ENCODE measurements around the gene CFAP46. TPM values are rescaled to one million over a fixed set of nuclear protein-coding genes. Genes with fewer than 3 reads are reported as not detected.
A peak's percentile ranks its signal among the peaks of the same experiment; 100 is the strongest.

Gene CFAP46
- total and polyA plus RNA-seq, 2 donors (not counting 1 experiment from before 2014, with no cell fraction given): 0.07 TPM; not detected in 1

- H3K9me3 ChIP-seq (ENCODE audit: control extremely low read depth in 1 of 3, control insufficient read depth in 2 of 3, insufficient read depth in 1 of 3, low read length in 2 of 3): peaks cover 0 to 33% (median 0%) of the 10 kb centered on the region in 3 donors
- ChIA-PET CTCF (no interaction called here), POLR2A (no interaction called here)
- H3K27me3 ChIP-seq (replicated peaks in 1 of 4; ENCODE audit: control extremely low read depth in 1 of 4, control insufficient read depth in 3 of 4, insufficient read depth in 4 of 4, low read length in 3 of 4): peaks cover 0 to 21% (median 3%) of the 10 kb centered on the region in 4 experiments
- Mint-ChIP-seq H3K27me3 (peaks cover 12% of the 10 kb centered on the region), H3K4me3 (peak overlapping the region; percentile 59), H3K27ac (no peak overlapping the region), H3K4me1 (peaks cover 9% of the 10 kb centered on the region), H3K9me3 (ENCODE audit: insufficient read depth) (no peaks in the 10 kb centered on the region)
- no peak for DNase-seq
- no peak overlapping the region for H2AFZ ChIP-seq (ENCODE audit: insufficient read depth, low read depth, low read length, poor library complexity, severe bottlenecking)
- H4K20me1 ChIP-seq (ENCODE audit: control insufficient read depth, insufficient read depth, low read length, poor library complexity, severe bottlenecking): peaks cover 6% of the 10 kb centered on the region
- H3K36me3 ChIP-seq (replicated peaks in 1 of 2; ENCODE audit: control extremely low read depth in 1 of 2, control insufficient read depth in 1 of 2, extremely low read depth in 1 of 2, insufficient read depth in 2 of 2, low read length in 1 of 2): peaks cover 0 to 15% of the 10 kb centered on the region in 2 experiments
- H3K27ac ChIP-seq (ENCODE audit: low read length in 2 of 2): no peak overlapping the region
- no peak overlapping the region for H3K4me2 ChIP-seq (replicated peaks; ENCODE audit: low read depth, low read length, poor library complexity, severe bottlenecking)
- ATAC-seq (ENCODE audit: low read depth): no peak
- H3K4me3 ChIP-seq (ENCODE audit: control extremely low read depth in 1 of 5, extremely low read depth in 1 of 5, insufficient read depth in 1 of 5, low read depth in 2 of 5, low read length in 4 of 5): no peak overlapping the region
- no peak overlapping the region for H3K9ac ChIP-seq (ENCODE audit: low read length)
- 93% methylated on average over 24 of the region's 30 CpGs for WGBS (ENCODE audit: insufficient coverage)
- intact Hi-C loops (cut with micrococcal nuclease): no loop called here
- no peaks in the 10 kb centered on the region for H3K79me2 ChIP-seq (ENCODE audit: control insufficient read depth, insufficient read depth, low read length)
- peaks cover 3 to 25% of the 10 kb centered on the region in 2 donors for H3K4me1 ChIP-seq (ENCODE audit: control insufficient read depth in 2 of 2, insufficient read depth in 2 of 2, low read length in 2 of 2)
- TF ChIP-seq EZH2 (IDR thresholded peaks at IDR 0.05; ENCODE audit: borderline replicate concordance, insufficient read depth, low read depth, low read length, poor library complexity, severe bottlenecking): no peak
- TF ChIP-seq CTCF (IDR thresholded peaks at IDR 0.05): no peak
Measured at GRCh38 chr10:132783165-132783939, 159.0 kb downstream of the CFAP46 start.

- intact Hi-C loops (cut with micrococcal nuclease): no loop called here
- peaks cover 9% of the 10 kb centered on the region for H3K4me1 Mint-ChIP-seq
Measured at GRCh38 chr10:132781556-132781955, 160.8 kb downstream of the CFAP46 start.

More at GRCh38 chr10:132781556-132781955, 160.8 kb downstream of the CFAP46 start:
- H3K4me3 ChIP-seq (ENCODE audit: control extremely low read depth in 1 of 5, extremely low read depth in 1 of 5, insufficient read depth in 1 of 5, low read depth in 2 of 5, low read length in 4 of 5): no peak overlapping the region
- peaks cover 12% of the 10 kb centered on the region for H3K27me3 Mint-ChIP-seq
- ChIA-PET POLR2A (no interaction called here), CTCF (no interaction called here)
- ATAC-seq (ENCODE audit: low read depth) (no peak), DNase-seq (no peak)
- H3K4me1 ChIP-seq (ENCODE audit: control insufficient read depth in 2 of 2, insufficient read depth in 2 of 2, low read length in 2 of 2): peaks cover 3 to 16% of the 10 kb centered on the region in 2 donors
- no peaks in the 10 kb centered on the region for H3K9me3 Mint-ChIP-seq (ENCODE audit: insufficient read depth)
- H3K27me3 ChIP-seq (replicated peaks in 1 of 4; ENCODE audit: control extremely low read depth in 1 of 4, control insufficient read depth in 3 of 4, insufficient read depth in 4 of 4, low read length in 3 of 4): peaks cover 0 to 13% (median 3%) of the 10 kb centered on the region in 4 experiments
- H4K20me1 ChIP-seq (ENCODE audit: control insufficient read depth, insufficient read depth, low read length, poor library complexity, severe bottlenecking): peaks cover 11% of the 10 kb centered on the region
- 98% methylated on average over 20 of the region's 20 CpGs for WGBS (ENCODE audit: insufficient coverage)
- TF ChIP-seq CTCF (IDR thresholded peaks at IDR 0.05) (no peak), EZH2 (IDR thresholded peaks at IDR 0.05; ENCODE audit: borderline replicate concordance, insufficient read depth, low read depth, low read length, poor library complexity, severe bottlenecking) (no peak)
- no peak overlapping the region for H3K27ac ChIP-seq (ENCODE audit: low read length in 2 of 2)
- no peak overlapping the region for H2AFZ ChIP-seq (ENCODE audit: insufficient read depth, low read depth, low read length, poor library complexity, severe bottlenecking)
- no peaks in the 10 kb centered on the region for H3K79me2 ChIP-seq (ENCODE audit: control insufficient read depth, insufficient read depth, low read length)
- no peak overlapping the region for H3K4me2 ChIP-seq (replicated peaks; ENCODE audit: low read depth, low read length, poor library complexity, severe bottlenecking)
- no peak overlapping the region for H3K9ac ChIP-seq (ENCODE audit: low read length)
- H3K4me3 Mint-ChIP-seq: no peak overlapping the region
- peaks cover 0 to 24% of the 10 kb centered on the region in 2 experiments for H3K36me3 ChIP-seq (replicated peaks in 1 of 2; ENCODE audit: control extremely low read depth in 1 of 2, control insufficient read depth in 1 of 2, extremely low read depth in 1 of 2, insufficient read depth in 2 of 2, low read length in 1 of 2)
- peaks cover 0 to 33% (median 0%) of the 10 kb centered on the region in 3 donors for H3K9me3 ChIP-seq (ENCODE audit: control extremely low read depth in 1 of 3, control insufficient read depth in 2 of 3, insufficient read depth in 1 of 3, low read length in 2 of 3)
- H3K27ac Mint-ChIP-seq: no peak overlapping the region
